SK-N-SH (cell line): Measurements from ENCODE around the gene MSN. TPM values are rescaled to one million over a fixed set of nuclear protein-coding genes. Genes with fewer than 3 reads are reported as not detected.

Experiments
- CTCF ChIA-PET: fragments of 300-600, 350-600 bp; formaldehyde crosslinking; extraction: SDS; loops from one replicate; lab custom pipeline; 2021; lab: Yijun Ruan, JAX
- POLR2A ChIA-PET: fragments of 350-600 bp; sonication (Branson Sonifier 250); formaldehyde crosslinking; extraction: SDS; loops from one replicate; lab custom pipeline; 2020; ENCODE audit warnings: antibody characterized with exemption, inconsistent platforms; lab: Yijun Ruan, JAX
- DNase-seq: peaks from one replicate; pipeline ENCODE4 v3.0.0; 2012
- H2AFZ ChIP-seq: fragments of 200-600 bp; sonication (generic); 2 replicates; pipeline ENCODE4 v1.8.1; 2016; ENCODE audit warnings: antibody characterized with exemption, mild to moderate bottlenecking, low read depth
- H3F3A ChIP-seq: fragments of 200-600 bp; sonication (generic); replicated peaks from 2 replicates; pipeline ENCODE3; 2016; ENCODE audit warnings: antibody characterized with exemption, mild to moderate bottlenecking; ENCODE audit not compliant: insufficient read depth
- H3K27ac ChIP-seq, 2 experiments: fragments of 200-500 bp in 1 of 2; fragments of 200-600 bp in 1 of 2; sonication (Bioruptor generic) in 1 of 2; sonication (generic), shearing (Covaris generic) in 1 of 2; 2 replicates each; pipeline versions ENCODE4 v1.5.1 to v1.6.1; 2014 to 2016; ENCODE audit warnings: low read depth in 2 of 2, inconsistent platforms in 1 of 2, low read length in 1 of 2, mild to moderate bottlenecking in 1 of 2, mixed read lengths in 1 of 2
- H3K27me3 ChIP-seq: fragments of 200-600 bp; sonication (generic), shearing (Covaris generic); 2 replicates; pipeline ENCODE4 v1.6.1; 2016; ENCODE audit warnings: mixed run types; ENCODE audit not compliant: insufficient read depth
- H3K36me3 ChIP-seq, 2 experiments: fragments of 200-500 bp in 1 of 2; fragments of 200-600 bp in 1 of 2; sonication (Bioruptor generic) in 1 of 2; sonication (generic) in 1 of 2; replicated peaks in 1 of 2; 2 replicates each; pipeline versions ENCODE3 to v1.5.1; 2014 to 2016; ENCODE audit warnings: low read length in 1 of 2, mild to moderate bottlenecking in 1 of 2; ENCODE audit not compliant: insufficient read depth in 2 of 2, control insufficient read depth in 1 of 2
- H3K4me1 ChIP-seq, 2 experiments: fragments of 200-500 bp in 1 of 2; fragments of 200-600 bp in 1 of 2; sonication (Bioruptor generic) in 1 of 2; sonication (generic), shearing (Covaris generic) in 1 of 2; 2 replicates each; pipeline versions ENCODE4 v1.5.1 to v1.6.1; 2014 to 2016; ENCODE audit warnings: low read depth in 1 of 2, low read length in 1 of 2, mixed run types in 1 of 2; ENCODE audit not compliant: insufficient read depth in 2 of 2, control insufficient read depth in 1 of 2
- H3K4me2 ChIP-seq: fragments of 200-600 bp; sonication (generic), shearing (Covaris generic); 2 replicates; pipeline ENCODE4 v1.6.1; 2017; ENCODE audit warnings: mixed run types
- H3K4me3 ChIP-seq, 2 experiments: fragments of 200-500 bp in 1 of 2; fragments of 200-600 bp in 1 of 2; sonication (Bioruptor generic) in 1 of 2; sonication (generic), shearing (Covaris generic) in 1 of 2; 2 replicates each; pipeline versions ENCODE4 v1.5.1 to v1.8.1; 2014 to 2016; ENCODE audit warnings: low read depth in 2 of 2, inconsistent platforms in 1 of 2, low read length in 1 of 2, mild to moderate bottlenecking in 1 of 2, mixed read lengths in 1 of 2, moderate library complexity in 1 of 2
- H3K79me2 ChIP-seq: fragments of 200-600 bp; sonication (generic); 2 replicates; pipeline ENCODE4 v1.8.1; 2017; ENCODE audit warnings: mild to moderate bottlenecking; ENCODE audit not compliant: insufficient read depth
- H3K9ac ChIP-seq: fragments of 200-600 bp; sonication (generic); 2 replicates; pipeline ENCODE4 v1.6.1; 2017; ENCODE audit warnings: mixed run types
- H3K9me2 ChIP-seq: fragments of 200-600 bp; sonication (generic); 2 replicates; pipeline ENCODE4 v1.6.1; 2017; ENCODE audit warnings: mixed run types
- H3K9me3 ChIP-seq: fragments of 200-600 bp; sonication (generic); 2 replicates; pipeline ENCODE4 v1.6.1; 2017; ENCODE audit warnings: mixed run types, mild to moderate bottlenecking, moderate library complexity
- H4K20me1 ChIP-seq: fragments of 200-600 bp; sonication (generic); 2 replicates; pipeline ENCODE4 v1.6.1; 2017; ENCODE audit warnings: mild to moderate bottlenecking, mixed run types; ENCODE audit not compliant: insufficient read depth
- CHD2 ChIP-seq: fragments of 150-350 bp; IDR thresholded peaks from 2 replicates; pipeline ENCODE4 v1.6.1; 2018; ENCODE audit warnings: low read length; ENCODE audit not compliant: partially characterized antibody
- ELF1 ChIP-seq: IDR thresholded peaks from 2 replicates; pipeline ENCODE4 v1.4.0; 2012
- EP300 ChIP-seq, 2 experiments: IDR thresholded peaks; 2 replicates each; pipeline versions ENCODE4 v1.4.0 to v1.6.1; 2012; ENCODE audit warnings: borderline replicate concordance in 1 of 2, low read depth in 1 of 2, low read length in 1 of 2
- EZH2phosphoT487 ChIP-seq: fragments of 200-600 bp; sonication (generic); IDR thresholded peaks from 2 replicates; pipeline ENCODE4 v1.6.1; 2017; ENCODE audit warnings: low read depth, mixed run types, mild to moderate bottlenecking, antibody characterized with exemption, moderate library complexity, borderline replicate concordance
- FOSL2 ChIP-seq: IDR thresholded peaks from 2 replicates; pipeline ENCODE4 v1.4.0; 2012; ENCODE audit warnings: low read depth, mild to moderate bottlenecking, moderate library complexity, borderline replicate concordance
- FOXM1 ChIP-seq: IDR thresholded peaks from 2 replicates; pipeline ENCODE4 v1.4.0; 2012; ENCODE audit warnings: low read depth, mild to moderate bottlenecking
- GABPA ChIP-seq: IDR thresholded peaks from 2 replicates; pipeline ENCODE4 v1.4.0; 2012; ENCODE audit warnings: low read depth, mild to moderate bottlenecking
- JUND ChIP-seq: IDR thresholded peaks from 2 replicates; pipeline ENCODE4 v1.4.0; 2012
- MAX ChIP-seq: IDR thresholded peaks from 2 replicates; pipeline ENCODE4 v1.4.0; 2012; ENCODE audit warnings: low read depth
- MEF2A ChIP-seq: IDR thresholded peaks from 2 replicates; pipeline ENCODE4 v1.4.0; 2012; ENCODE audit warnings: low read depth, borderline replicate concordance
- NFIC ChIP-seq: IDR thresholded peaks from 2 replicates; pipeline ENCODE4 v1.4.0; 2012; ENCODE audit warnings: borderline replicate concordance
- RCOR1 ChIP-seq: fragments of 150-350 bp; IDR thresholded peaks from 2 replicates; pipeline ENCODE4 v1.6.1; 2017; ENCODE audit warnings: antibody characterized with exemption, low read length
- SIN3A ChIP-seq: IDR thresholded peaks from 2 replicates; pipeline ENCODE4 v1.6.1; 2012; ENCODE audit warnings: low read depth, mild to moderate bottlenecking, low read length, moderate library complexity, borderline replicate concordance
- TAF1 ChIP-seq: IDR thresholded peaks from 2 replicates; pipeline ENCODE4 v1.6.1; 2012; ENCODE audit warnings: low read depth, mild to moderate bottlenecking, low read length, moderate library complexity, borderline replicate concordance
- USF2 ChIP-seq: fragments of 150-350 bp; IDR thresholded peaks from 2 replicates; pipeline ENCODE4 v1.6.1; 2017; ENCODE audit warnings: antibody characterized with exemption, low read length, low read depth, borderline replicate concordance
- ZBTB33 ChIP-seq: IDR thresholded peaks from 2 replicates; pipeline ENCODE4 v1.4.0; 2012; ENCODE audit warnings: low read depth, borderline replicate concordance
- WGBS: methylation state at CpG from one replicate; pipeline ENCODE4 v1.1.6; 2017; ENCODE audit warnings: low lambda C conversion rate; 5-methylcytosine and 5-hydroxymethylcytosine counted together
- polyA plus RNA-seq, 3 experiments: library from polyadenylated mRNA; depleted of rRNA; stranded (reverse); fragments of >200 nt; gene quantifications; 2 replicates each; pipeline ENCODE4 v1.2.3, GENCODE V29; 2012
- TF ChIP-seq, protein P1 (sequence below): IDR thresholded peaks from 2 replicates; pipeline ENCODE4 v1.6.1; 2012; ENCODE audit warnings: mild to moderate bottlenecking, low read depth, low read length, moderate library complexity
- TF ChIP-seq, protein P2 (sequence below): IDR thresholded peaks from 2 replicates; pipeline ENCODE4 v1.4.0; 2012; ENCODE audit warnings: low read depth, borderline replicate concordance

Gene MSN
- polyA plus RNA-seq, 1 of the 3 experiments (the other 2 are of a cell fraction), result 189 TPM

GRCh38 chrX:65723706-65724105 lies 56.3 kb downstream of the MSN start:
- CTCF ChIA-PET, result no interaction called here

More at GRCh38 chrX:65723706-65724105, 56.3 kb downstream of the MSN start:
- Histone ChIP-seq H3K4me1 (no peaks in the 10 kb centered on the region), H3K9me3 (no peaks in the 10 kb centered on the region), H3K27me3 (no peaks in the 10 kb centered on the region), H3F3A (no peaks in the 10 kb centered on the region), H2AFZ (no peak overlapping the region), H3K27ac (no peak overlapping the region; a peak in 1 of 4 replicates), H3K9me2 (no peaks in the 10 kb centered on the region), H3K36me3 (peaks cover 2 to 23% of the 10 kb centered on the region in 2 experiments), H4K20me1 (peaks cover 96% of the 10 kb centered on the region), H3K4me2 (no peak overlapping the region), H3K4me3 (no peak overlapping the region), H3K79me2 (peaks cover 98% of the 10 kb centered on the region), H3K9ac (no peak overlapping the region)
- POLR2A ChIA-PET, result no interaction called here
- DNase-seq, result no peak
- 37% methylated on average over 2 of the region's 2 CpGs for WGBS
- TF ChIP-seq TAF1 (no peak), EP300 (IDR thresholded peaks at IDR 0.05; ENCODE audit: borderline replicate concordance in 1 of 2, low read depth in 1 of 2, low read length in 1 of 2) (no peak), JUND (no peak), USF2 (no peak), FOSL2 (no peak), ELF1 (no peak), CHD2 (no peak), MEF2A (no peak), GABPA (no peak), MAX (no peak), ZBTB33 (no peak), RCOR1 (no peak), EZH2phosphoT487 (no peak), FOXM1 (no peak), NFIC (no peak), SIN3A (no peak)
- TF ChIP-seq, protein P1, sequence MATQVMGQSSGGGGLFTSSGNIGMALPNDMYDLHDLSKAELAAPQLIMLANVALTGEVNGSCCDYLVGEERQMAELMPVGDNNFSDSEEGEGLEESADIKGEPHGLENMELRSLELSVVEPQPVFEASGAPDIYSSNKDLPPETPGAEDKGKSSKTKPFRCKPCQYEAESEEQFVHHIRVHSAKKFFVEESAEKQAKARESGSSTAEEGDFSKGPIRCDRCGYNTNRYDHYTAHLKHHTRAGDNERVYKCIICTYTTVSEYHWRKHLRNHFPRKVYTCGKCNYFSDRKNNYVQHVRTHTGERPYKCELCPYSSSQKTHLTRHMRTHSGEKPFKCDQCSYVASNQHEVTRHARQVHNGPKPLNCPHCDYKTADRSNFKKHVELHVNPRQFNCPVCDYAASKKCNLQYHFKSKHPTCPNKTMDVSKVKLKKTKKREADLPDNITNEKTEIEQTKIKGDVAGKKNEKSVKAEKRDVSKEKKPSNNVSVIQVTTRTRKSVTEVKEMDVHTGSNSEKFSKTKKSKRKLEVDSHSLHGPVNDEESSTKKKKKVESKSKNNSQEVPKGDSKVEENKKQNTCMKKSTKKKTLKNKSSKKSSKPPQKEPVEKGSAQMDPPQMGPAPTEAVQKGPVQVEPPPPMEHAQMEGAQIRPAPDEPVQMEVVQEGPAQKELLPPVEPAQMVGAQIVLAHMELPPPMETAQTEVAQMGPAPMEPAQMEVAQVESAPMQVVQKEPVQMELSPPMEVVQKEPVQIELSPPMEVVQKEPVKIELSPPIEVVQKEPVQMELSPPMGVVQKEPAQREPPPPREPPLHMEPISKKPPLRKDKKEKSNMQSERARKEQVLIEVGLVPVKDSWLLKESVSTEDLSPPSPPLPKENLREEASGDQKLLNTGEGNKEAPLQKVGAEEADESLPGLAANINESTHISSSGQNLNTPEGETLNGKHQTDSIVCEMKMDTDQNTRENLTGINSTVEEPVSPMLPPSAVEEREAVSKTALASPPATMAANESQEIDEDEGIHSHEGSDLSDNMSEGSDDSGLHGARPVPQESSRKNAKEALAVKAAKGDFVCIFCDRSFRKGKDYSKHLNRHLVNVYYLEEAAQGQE, result no peak
- TF ChIP-seq, protein P2, sequence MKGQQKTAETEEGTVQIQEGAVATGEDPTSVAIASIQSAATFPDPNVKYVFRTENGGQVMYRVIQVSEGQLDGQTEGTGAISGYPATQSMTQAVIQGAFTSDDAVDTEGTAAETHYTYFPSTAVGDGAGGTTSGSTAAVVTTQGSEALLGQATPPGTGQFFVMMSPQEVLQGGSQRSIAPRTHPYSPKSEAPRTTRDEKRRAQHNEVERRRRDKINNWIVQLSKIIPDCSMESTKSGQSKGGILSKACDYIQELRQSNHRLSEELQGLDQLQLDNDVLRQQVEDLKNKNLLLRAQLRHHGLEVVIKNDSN, result no peak
